ENCODE data around the gene MAML3. TPM values are rescaled to one million over a fixed set of nuclear protein-coding genes. Genes with fewer than 3 reads are reported as not detected.

Gene MAML3
- total RNA-seq, 4 donors from 2014 or later: 21.2 to 28.4 (median 22.1) TPM

DNA sequence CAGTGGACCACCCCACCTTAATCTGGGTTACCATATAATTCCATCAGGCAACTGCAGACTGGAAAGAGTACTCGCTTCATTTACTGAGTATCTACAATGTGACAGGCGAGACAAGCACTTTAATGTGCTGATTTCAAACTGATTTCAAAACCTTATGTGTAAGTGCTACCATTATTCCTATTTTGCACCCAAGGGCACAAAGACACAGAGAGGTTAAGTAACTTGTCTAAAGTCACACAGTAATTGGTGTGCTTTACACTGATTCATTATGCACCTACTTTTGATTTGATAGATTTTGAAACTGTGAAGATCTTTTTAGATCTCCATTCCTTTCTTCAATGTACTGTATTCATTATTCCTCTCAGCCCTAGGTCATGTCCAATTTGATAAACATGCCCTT, 296.0 kb downstream of the MAML3 start:
- no peak overlapping the region for H3K4me3 ChIP-seq (ENCODE audit: low read depth, poor library complexity, severe bottlenecking)
- DNase-seq (ENCODE audit: low spot score in 2 of 2): no peak
- no peak for TF ChIP-seq POLR2A (IDR thresholded peaks at IDR 0.05)
- TF ChIP-seq, protein P1, sequence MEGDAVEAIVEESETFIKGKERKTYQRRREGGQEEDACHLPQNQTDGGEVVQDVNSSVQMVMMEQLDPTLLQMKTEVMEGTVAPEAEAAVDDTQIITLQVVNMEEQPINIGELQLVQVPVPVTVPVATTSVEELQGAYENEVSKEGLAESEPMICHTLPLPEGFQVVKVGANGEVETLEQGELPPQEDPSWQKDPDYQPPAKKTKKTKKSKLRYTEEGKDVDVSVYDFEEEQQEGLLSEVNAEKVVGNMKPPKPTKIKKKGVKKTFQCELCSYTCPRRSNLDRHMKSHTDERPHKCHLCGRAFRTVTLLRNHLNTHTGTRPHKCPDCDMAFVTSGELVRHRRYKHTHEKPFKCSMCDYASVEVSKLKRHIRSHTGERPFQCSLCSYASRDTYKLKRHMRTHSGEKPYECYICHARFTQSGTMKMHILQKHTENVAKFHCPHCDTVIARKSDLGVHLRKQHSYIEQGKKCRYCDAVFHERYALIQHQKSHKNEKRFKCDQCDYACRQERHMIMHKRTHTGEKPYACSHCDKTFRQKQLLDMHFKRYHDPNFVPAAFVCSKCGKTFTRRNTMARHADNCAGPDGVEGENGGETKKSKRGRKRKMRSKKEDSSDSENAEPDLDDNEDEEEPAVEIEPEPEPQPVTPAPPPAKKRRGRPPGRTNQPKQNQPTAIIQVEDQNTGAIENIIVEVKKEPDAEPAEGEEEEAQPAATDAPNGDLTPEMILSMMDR (IDR thresholded peaks at IDR 0.05): no peak
- intact Hi-C loops (cut with DNase I; ENCODE audit: low total_unique reads): no loop called here
- WGBS, 2 donors: 44 to 76% methylated on average over 2 of the region's 2 CpGs

DNA sequence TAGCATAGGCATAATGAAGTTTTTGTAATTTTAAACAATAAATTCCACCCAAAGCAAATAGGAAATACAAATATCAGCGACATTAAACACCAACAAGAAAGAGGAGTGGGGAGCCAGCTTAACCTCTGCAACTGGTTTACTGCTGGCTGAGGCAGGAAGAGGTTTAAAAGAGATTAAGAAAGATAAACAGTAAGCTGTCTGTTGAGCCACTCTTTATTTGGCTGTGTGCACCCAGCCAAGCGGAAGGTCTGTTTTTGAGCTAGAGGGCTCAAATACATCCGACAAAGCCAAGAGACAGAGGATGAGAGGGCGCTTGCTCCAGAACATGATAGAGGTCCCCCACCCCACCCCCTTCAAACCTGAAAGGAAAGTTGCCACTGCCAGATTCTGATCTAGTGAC, 297.0 kb downstream of the MAML3 start:
- intact Hi-C loops (cut with DNase I; ENCODE audit: low total_unique reads): no loop called here
- no peak for TF ChIP-seq POLR2A (IDR thresholded peaks at IDR 0.05)
- TF ChIP-seq, protein P1 (IDR thresholded peaks at IDR 0.05): no peak
- 59 to 64% methylated on average over 4 of the region's 4 CpGs for WGBS, 2 donors
- no peak for DNase-seq (ENCODE audit: low spot score in 2 of 2)
- H3K4me3 ChIP-seq (ENCODE audit: low read depth, poor library complexity, severe bottlenecking): no peak overlapping the region

DNA sequence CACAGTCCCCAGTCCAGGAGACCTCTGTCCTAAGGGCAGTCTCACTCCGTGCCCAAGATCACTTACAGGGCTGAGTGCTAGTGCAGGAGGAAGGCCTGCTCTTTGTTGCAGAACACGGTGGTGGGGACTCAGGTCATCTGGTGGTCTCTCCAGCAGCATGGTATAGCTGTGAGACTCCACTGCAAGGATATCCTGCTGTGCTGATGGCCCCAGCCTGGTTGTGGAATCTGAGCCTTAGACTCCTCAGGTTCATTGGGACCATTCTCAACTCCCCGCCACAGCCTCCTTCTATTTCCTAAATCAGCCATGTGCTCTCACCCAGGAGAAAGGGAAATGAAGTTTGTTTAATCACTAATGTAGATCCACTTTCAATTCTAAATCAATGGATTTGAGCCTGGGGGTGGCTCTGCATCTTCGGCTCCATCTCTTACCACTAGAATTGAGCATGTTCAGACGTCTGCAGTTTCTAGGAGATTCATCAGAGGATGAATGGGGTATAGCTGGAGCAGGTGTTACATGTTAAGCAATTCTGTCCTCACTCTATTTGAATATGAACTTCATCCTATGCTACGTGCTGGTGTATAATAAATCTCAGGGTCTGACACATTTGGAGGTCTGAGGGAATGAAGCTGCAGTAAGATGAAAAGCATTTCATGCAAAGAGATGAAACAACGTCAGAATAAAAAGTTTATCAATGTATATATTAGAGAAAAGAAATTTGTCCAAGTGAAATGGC, 299.1 kb downstream of the MAML3 start:
- TF ChIP-seq, protein P1 (IDR thresholded peaks at IDR 0.05): no peak
- TF ChIP-seq POLR2A (IDR thresholded peaks at IDR 0.05): no peak
- intact Hi-C loops (cut with DNase I; ENCODE audit: low total_unique reads): no loop called here
- no peak for DNase-seq (ENCODE audit: low spot score in 2 of 2)
- no peak overlapping the region for H3K4me3 ChIP-seq (ENCODE audit: low read depth, poor library complexity, severe bottlenecking)
- WGBS, 2 donors: 84 to 90% methylated on average over 7 of the region's 7 CpGs

DNA sequence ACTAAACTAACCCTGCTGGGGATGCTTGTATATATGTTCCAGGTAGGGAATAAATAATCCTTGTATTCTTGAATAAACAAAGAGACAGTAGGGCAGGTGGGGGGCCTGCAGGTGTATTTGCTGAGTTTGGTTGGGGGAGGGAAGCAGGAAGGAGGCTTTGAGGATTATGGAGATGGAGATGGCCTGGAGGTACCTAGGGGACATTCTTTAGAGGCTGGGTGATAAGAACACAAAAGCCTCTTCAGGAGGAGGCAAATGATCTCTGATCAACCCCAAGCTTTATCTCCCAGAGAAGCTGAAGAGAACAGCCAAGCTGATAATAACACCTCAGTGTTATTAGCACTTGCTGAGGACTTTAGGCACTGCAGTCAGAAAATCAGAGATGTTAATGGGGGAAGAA, 300.7 kb downstream of the MAML3 start:
- intact Hi-C loops (cut with DNase I; ENCODE audit: low total_unique reads): no loop called here
- H3K4me3 ChIP-seq (ENCODE audit: low read depth, poor library complexity, severe bottlenecking): no peak overlapping the region
- TF ChIP-seq, protein P1 (IDR thresholded peaks at IDR 0.05): no peak
- TF ChIP-seq POLR2A (IDR thresholded peaks at IDR 0.05): no peak

DNA sequence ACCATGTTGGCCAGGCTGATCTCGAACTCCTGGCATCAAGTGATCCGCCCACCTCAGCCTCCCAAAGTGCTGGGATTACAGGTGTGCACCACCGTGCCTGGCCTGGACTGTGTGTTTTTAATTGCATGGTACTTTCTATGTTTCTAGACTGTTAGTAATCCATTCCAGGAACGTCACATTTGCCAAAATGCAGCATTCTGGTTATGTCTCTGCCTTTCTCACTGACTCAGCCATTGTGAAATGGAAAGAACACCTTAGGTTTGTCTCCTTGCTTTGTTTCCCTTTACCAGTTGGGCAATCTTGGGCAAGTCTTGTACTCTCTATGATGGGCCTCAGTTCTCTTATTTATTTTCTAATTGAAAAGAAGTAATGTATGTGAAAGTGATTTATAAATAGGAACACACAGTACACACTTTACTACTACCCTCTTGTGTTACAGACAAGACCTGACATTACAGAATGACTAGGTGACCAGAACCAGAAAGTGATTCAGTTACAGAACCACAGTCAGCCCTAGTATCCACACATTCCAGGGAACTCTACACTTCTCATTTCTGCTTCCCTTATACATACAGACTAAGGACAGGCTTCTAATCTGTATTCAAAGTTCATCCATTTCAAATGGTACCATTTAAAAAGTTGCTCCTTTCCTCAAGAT, 301.2 kb downstream of the MAML3 start:
- DNase-seq (ENCODE audit: low spot score in 2 of 2): no peak
- intact Hi-C loops (cut with DNase I; ENCODE audit: low total_unique reads): no loop called here
- 66 to 75% methylated on average over 4 of the region's 4 CpGs for WGBS, 2 donors
- no peak overlapping the region for H3K4me3 ChIP-seq (ENCODE audit: low read depth, poor library complexity, severe bottlenecking)
- TF ChIP-seq, protein P1 (IDR thresholded peaks at IDR 0.05): no peak

More for the DNA sequence above, 300.7 kb downstream of the MAML3 start:
- DNase-seq (ENCODE audit: low spot score in 2 of 2): no peak

Data from lower leg skin (tissue), 4 donors.